Measurements from ENCODE around the gene OGFOD3.
"Not testable (repeated sequence)": the region's sequence is repeated elsewhere in the genome, so short reads cannot be mapped to it uniquely, and the experiment has no call there.

OGFOD3 gene, protein sequence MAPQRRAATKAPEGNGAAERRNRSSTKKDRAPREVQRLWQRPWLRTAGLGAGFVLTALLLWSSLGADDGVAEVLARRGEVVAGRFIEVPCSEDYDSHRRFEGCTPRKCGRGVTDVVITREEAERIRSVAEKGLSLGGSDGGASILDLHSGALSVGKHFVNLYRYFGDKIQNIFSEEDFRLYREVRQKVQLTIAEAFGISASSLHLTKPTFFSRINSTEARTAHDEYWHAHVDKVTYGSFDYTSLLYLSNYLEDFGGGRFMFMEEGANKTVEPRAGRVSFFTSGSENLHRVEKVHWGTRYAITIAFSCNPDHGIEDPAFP

DNA sequence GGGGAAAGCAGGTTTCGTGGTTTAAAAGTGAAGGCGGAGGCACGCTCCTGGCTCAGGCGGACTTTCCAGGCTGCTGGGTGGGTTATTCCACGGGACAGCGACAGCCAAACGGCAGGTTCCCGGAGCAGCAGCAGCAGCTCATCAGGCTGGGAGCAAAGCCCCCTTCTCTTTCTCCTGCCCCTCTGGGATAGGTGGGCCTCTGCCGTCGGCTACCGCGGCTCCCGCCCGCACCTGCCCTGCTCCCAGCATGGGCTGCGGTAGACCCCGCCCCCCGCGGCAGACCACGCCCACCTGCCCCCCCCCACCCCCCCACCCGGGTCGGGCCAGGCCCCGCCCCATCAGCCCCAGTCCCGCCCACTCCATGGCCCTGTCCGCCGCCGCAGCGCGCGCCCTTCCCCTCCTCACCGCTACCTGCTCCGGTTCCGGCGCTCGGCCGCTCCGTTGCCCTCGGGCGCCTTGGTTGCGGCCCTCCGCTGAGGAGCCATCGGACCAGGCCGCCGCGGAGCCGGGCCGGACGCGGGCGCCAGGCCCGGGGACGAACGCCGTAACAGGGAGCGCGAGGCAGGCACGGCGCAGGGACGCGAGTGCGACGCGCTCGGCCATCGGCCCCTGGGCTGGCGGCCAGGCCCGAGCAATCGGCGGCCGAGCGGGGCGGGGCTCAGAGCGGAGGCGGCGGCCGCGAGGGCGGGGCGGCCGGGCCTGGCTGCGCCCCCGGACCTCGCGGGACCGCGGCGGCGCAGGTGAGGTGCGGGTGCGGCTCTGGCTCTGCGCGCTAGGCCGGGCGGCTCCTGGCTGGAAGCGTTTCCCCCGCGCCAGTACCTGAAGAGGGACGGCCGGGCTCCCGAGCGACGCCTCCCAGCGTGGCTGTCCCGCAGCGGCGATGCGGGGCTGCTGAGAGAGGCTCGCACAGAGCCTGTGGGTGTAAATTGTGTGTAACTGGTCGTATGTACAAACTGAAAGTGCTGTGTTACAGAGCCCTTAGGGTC, at the start of gene OGFOD3, which contains the start of gene HEXD:
TSS of gene OGFOD3 (minus strand) at position 586 of the 986 bp plus-strand sequence. CDS start at position 485, 101 bp downstream.
TSS of gene HEXD (plus strand) at position 347 of the 986 bp plus-strand sequence. CDS start 1,453 bp downstream, outside the sequence.
- peak; percentile 89 for DNase-seq

- no peak for DNase-seq
These were observed 46.7 kb upstream of the OGFOD3 start for GRCh38 chr17:82465023-82465603.

DNA sequence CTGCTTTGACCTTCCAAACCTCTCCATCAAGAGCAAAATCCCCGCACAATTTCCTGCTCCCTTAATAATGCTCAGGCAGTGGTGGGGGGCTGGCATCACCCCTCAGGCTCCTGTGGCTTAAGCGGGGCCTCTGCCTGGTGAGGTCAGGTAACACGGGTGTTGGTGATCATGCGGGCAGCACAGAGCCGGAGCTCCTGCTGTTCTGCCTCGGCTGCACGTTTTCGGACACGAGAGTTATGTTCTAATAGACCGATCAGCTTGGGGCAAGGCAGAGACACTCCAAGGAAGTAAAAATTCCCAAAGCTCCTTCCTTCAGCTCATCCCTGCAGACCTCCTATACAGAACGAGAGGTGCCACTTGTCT, 46.2 kb upstream of the OGFOD3 start:
- DNase-seq, result no peak

DNA sequence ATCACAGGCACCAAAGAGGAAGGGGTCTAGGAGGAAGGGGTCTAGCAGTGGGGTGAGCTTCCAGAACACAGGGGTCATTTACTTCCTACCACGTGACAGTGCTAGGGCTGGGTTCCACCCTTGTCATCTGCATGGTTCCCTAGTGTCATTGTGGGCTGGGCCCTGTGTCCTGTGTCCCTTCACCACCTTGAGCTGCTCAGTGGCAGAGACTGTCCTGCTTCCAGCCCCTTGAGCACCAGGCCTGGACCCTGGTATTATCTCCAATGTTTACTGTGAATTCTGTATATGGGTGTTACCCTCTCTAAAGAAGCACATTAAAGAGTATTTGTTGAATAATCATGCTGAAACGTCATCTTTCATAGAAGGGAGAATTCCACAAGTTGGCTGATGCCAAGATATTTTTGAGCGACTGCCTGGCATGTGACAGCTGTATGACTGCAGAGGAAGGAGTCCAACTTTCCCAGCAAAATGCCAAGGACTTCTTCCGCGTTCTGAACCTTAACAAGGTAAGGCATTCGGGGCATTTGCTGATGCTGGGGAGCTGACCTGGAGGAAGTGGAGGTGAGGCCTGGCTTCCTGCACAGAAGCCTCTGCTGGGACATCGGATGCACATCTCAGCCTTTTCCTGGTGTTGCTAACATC, 45.7 kb upstream of the OGFOD3 start:
- no peak for DNase-seq

DNA sequence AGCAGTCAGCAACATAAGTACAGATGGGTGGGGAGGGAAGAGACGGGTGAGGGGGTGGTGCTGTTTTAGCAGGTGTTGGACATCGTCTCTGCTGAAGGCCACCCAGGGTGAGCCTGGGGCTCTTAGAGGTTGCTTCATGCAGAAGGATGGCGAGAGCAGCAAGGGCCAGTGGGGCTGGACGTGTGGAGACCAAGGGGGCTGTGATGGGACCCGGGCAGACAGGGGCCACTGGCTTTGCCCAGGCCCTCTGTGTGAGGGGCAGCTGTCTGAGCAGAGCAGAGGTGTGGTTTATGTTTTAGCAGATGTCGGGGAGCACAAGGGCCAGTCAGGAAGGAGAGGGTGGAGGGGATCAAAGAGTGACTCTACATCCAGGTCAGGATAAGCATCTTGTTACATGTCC, 45.0 kb upstream of the OGFOD3 start:
- no peak for DNase-seq

GRCh38 chr17:82461827-82462524, 43.6 kb upstream of the OGFOD3 start:
- no peak for DNase-seq

GRCh38 chr17:82459936-82460335, 41.5 kb upstream of the OGFOD3 start:
- DNase-seq, result not testable (repeated sequence)

DNA sequence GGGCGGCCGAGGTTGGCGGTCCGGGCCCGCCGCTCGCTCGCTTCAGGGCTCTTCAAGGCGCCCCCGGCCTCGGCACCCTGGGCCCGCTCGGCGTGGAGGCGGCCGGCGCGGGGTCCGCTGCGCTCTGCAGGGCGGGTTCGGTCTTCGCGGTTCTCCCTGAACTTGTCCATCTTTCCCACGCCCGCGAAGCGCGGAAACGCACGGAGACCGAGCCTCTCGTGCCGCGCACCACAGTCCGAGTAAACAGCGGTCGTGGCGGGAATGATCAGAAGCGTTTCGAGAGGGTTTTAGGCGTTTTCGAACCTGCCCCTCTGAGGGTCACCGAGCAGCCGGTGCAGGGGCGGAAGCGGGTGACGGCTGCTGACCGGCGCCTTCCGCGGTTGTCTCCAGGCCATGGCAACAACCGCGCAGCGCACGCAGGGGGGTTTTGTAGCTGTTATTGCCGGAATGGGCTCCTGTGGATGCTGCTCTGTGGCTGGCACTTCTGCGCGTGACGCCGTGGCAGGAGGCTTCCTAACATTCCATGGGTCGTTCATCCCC, 40.6 kb upstream of the OGFOD3 start:
- peak; percentile 60 for DNase-seq

DNA sequence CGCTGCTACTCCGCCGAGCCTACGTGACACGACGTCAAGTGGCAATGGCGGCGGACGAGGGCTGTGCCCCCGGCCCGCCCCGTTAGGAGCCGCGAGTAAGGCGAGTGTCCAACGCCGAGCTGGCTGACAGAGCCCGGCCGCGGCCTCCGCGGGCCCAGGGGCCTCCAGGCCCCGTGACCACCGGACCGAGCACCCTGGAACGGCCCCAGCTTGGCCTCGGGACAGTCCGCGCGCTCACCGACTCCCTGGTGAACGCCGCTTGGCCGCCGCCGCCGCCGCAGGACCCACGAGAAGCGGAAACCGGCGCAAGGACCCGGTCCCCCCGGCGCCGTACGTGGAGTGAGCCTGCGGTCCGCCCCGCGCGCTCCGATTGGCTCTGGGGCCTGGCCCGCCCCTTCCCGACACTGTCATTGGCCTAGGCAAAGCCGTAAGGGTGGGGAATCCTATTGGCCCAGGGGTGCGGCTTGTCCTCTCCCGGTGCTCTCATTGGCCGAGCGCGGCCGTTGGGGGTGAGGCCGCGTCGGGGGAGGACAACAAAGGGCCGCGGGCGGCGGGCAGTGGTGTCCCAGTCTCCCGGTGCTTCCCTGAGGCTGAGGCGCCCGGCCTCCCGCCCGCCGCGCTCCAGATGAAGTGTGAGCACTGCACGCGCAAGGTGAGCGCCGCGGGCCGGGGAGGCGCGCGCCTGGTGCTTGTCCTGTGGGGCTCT, 39.9 kb upstream of the OGFOD3 start, which contains the start of gene NARF:
TSS of gene NARF (plus strand) at position 563 of the 706 bp plus-strand sequence. CDS start at position 626, 63 bp downstream.
- peak; percentile 96 for DNase-seq

DNA sequence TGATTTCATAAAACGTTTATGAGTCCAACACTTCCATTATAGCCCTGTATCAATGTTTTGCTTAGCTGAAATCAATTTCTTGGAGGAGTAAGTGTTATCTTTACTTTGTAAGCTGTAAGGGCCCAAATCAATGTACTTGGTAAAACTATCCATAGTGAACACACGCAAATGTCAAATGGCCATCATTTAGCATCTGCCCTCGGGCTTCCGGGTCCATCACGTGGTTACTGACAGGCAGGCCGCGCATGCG, 39.5 kb upstream of the OGFOD3 start:
- peak; percentile 94 for DNase-seq

GRCh38 chr17:82457073-82457928, 38.9 kb upstream of the OGFOD3 start:
- no peak for DNase-seq

DNA sequence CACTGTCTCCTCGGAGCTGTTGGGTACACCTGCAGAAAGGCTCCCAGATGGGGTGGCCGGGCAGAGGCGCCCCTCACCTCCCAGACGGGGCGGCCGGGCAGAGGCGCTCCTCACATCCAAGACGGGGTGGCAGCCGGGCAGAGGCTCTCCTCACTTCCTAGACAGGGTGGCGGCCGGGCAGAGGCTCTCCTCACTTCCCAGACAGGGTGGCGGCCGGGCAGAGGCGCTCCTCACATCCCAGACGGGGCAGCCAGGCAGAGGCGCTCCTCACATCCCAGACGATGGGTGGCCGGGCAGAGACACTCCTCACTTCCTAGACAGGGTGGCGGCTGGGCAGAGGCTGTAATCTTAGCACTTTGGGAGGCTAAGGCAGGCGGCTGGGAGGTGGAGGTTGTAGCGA, 35.3 kb upstream of the OGFOD3 start:
- DNase-seq, result not testable (repeated sequence)

- not testable (repeated sequence) for DNase-seq
These were observed 34.8 kb upstream of the OGFOD3 start for GRCh38 chr17:82453151-82453550.

DNA sequence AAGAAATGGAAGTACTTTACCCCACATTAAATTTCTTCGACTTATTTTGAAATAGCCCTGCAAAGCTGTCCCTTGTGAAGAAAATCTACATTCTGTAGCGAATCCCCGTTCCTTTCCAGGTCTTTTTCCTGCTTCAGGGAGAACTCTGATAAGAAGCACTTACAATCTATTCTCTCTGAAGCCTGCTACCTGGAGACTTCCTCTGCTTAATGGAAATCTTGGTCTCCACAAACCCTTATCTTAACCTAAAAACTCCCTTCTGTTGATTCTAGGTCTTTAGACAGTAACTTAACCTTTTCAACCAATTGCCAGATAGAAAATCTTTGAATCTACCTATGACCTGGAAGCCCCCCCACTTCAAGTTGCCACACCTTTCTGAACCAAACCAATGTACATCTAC, 33.8 kb upstream of the OGFOD3 start:
- no peak for DNase-seq

DNA sequence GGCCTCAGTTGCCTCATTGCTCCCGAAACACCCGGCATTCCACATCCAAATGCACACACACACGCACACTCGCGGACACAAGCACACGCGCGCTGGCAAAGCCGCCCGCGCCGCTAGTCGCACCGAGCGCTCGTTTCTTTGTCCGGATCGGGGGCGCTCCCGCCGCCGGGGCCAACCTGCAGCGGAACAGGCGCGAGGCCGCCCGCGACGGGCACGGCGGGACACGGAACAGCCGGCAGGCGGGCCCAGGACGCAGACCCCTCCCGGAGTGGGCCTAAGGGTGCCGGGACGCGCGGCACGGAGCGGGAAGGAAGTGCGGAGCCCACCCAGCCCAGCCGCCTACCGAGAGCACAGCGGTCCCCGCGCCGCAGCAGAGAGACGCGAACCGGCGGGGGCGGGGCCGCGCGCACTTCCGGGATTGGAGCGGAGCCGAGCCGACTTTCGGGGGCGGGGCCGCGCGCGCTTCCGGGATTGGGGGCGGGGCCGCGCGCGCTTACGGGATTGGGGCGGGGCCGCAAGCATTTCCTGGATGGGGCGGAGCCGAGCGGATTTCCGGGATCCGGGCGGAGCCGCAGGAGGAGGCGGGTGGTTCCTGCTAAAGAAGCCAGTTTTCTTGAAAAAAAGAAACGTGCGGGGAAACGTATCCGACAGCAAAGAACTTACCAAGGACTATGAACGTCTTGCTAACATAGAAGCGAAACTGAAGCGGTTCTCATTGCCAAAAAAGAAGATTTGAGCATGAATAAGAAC, 32.1 kb upstream of the OGFOD3 start, which contains the start of gene CYBC1:
TSS of gene CYBC1 (minus strand) at position 396 of the 750 bp plus-strand sequence. CDS start 1,498 bp downstream, outside the sequence.
- peak; percentile 94 for DNase-seq

- DNase-seq, result peak; percentile 33
These were observed 31.5 kb upstream of the OGFOD3 start for GRCh38 chr17:82449883-82450356.

DNA sequence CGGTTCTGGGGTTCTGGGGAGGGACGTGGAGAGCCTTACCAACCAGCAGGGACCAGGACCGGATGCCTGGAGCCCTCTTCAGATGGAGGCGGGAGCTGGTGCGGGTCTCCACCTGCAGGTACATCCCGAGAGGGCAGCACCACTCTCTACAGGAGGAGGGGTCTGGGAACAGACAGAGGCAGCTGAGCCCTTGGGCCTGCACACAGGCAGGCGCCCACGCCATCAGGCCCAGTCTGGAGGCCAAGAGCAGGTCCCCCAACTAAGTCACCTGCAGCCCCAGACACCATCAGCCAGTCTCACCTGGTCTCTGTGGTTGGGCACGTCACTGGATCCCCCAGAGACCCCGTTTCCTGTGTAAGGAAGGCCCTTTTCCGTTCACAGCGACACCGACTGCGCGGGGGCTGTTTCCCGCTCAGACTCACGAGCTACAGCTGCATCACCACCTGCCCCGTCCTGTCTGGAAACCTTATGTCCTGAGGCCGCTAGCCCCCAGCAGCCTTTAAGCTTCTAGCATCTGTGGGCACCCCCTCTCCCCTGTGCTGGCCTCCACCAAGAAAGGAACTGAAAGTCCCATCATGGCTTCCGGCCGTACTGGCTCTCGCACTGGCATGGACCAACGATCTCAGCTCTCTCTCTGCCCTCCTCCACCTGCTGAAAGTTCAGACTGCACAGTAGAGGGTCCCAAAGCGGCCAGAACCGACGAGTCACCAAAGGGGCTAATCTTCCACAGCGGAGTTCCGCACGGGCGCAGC, 30.9 kb upstream of the OGFOD3 start:
- peak; percentile 82 for DNase-seq

DNA sequence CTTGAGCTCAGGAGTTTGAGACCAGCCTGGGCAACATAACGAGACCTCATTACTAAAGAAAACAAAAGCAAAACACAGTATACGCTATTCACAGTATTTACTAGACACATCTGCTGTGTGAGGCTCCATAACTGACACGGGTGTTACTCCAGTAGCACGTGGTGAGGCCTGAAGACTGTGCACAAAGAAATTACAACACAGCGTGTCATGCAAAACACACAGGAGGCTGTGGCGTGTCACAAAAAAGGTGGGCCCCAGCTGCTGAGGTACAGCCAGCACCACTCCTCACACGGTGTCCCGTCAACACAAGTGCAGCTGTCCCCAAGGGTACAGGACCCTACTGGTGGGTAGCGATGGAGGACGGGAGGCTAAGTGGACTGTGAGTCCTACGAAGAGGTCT, 29.5 kb upstream of the OGFOD3 start:
- DNase-seq, result no peak

Measured in CD4-positive, alpha-beta T cell treated with Interleukin-12 subunit alpha and Interleukin-12 subunit beta, for 1 hour (primary cell).